Endothelial cell of hepatic sinusoid (primary cell): ENCODE measurements around the gene RABGAP1L.

Experiments used
- in situ Hi-C: cut with HindIII; loops from 2 replicates; pipeline ENCODE4 v1.10.0; 2017; ENCODE audit warnings: low sequenced_read_pairs

RABGAP1L gene

GRCh38 chr1:174194461-174194860 is 35.1 kb downstream of the RABGAP1L start:
- in situ Hi-C loops = no loop called here

DNA sequence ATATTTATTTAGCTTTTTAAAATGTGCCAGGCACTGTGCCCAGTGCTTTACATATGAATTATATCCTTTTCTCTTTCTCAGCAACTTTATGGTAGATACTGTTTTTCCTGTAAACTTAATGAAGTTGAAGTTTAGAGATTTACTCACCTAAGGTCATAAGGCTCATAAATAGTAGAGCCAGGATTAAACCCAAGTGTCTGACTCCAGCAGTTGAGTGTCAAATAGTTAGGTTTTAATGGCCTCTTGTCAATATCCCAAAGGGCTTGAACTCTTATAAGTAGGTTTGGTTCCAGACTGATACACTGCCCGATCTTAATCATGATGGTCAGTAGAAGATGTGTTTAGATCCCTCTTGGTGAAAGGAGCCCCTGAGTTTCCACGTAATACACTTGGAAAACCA is 37.8 kb downstream of the RABGAP1L start:
- in situ Hi-C loops = no loop called here

- in situ Hi-C loops = no loop called here
Measured at GRCh38 chr1:174197547-174197946, 38.2 kb downstream of the RABGAP1L start.

DNA sequence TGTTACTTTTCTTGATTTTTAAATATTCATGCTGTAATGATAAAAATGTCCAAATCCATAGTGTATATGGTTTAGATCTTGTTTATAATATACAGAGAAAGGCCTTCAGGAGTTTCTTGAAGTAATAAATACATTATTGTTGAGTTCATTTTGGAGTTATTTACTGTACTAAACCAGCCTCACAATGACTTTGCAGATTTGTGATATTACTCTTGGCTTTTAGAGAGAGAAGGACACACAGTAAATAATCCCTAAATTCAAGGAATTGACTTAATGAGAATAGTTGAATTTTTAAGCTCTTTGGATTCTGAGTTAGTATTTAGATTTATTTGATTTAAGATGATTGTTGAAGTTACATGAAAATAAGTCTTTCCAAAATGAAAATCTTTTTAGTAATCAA is 38.9 kb downstream of the RABGAP1L start:
- in situ Hi-C loops = no loop called here

DNA sequence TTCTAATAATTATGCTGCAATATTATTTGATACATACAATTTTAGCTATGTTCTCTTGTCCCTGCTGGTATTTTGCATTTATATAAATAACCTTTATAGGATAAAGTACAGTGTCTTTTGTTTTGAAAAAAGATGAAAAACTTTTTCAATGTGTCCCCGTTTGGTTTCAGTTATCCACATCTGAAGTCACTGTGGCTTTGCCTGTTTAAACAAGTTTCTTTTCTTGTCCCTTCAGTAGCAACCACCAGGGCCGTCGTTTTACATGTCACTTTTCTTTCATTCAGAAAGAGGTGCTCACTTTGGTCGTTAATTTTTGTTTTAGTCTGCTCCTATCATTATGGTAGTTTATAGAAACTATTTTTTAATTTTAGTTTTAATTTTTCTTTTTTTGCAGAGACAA is 41.4 kb downstream of the RABGAP1L start:
- in situ Hi-C loops = no loop called here

GRCh38 chr1:174204697-174205308 is 45.5 kb downstream of the RABGAP1L start:
- in situ Hi-C loops = no loop called here

DNA sequence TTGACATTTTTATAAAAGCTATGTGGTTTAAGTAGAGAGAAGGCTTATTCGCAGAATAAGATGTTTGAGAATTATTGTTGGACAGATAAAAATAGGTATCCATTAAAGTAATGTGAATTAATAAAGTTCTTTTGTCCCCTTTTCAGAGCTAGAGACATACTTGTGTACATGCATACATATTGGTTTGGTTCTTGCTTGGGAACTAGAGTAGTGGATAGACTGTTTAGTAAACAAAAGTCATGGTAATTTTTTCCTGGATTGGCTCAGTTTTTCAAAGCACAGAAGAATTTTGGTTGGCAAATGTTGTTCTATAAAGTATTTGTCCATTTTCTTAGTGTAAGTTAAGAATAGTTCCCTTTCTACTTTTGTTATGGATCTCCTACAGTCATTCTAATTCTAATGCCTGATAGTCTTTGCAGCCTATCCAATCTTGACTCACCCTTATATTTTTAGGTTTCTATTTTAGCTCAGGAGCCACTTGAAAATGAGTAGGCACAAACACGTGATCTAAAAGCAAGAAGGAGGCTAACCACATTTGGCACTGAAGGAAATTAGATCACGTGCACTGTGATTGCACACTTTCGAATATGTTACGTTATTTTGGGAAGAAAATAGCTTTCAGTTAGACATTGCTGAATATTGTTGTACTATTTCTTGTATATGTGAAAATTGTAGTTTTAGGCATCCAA is 47.0 kb downstream of the RABGAP1L start:
- in situ Hi-C loops = no loop called here

DNA sequence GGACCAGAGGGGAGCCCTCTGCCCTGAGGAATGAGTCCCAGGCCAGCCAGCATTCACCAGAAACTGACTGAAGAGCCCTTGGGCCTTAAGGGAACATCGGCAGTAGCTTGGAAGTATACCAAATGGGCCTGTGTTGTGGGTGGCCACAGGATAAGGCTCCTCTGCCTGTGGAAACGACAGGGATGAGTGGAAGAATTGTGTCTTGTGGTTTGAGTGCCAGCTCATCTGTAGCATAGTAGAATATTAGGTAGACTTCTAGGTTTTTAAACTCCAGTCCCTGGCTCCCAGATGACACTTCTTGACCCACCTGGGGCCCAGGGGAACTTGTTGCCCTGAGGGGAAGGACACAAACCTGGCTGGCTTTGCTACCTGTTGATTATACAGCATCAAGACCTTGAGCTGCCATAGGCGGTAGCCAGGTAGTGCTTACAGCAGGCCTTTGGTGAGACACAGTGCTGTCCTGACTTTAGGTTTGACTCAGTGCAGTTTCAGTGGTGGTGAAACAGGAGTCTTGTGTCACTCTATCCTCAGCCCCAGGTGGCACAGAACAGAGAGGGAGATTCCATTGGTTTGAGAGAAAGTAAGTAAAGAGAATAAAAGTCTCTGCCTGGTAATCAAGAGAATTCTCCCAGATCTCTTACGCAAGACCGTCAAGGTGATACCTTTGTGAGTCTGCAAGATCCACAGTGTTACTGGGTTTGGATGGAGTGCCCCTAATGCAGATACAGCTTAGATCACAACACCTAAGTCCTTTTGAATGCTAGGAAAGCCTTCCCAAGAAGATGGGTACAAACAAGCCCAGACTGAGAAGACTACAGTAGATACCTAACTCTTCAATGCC is 50.2 kb downstream of the RABGAP1L start:
- in situ Hi-C loops = no loop called here

DNA sequence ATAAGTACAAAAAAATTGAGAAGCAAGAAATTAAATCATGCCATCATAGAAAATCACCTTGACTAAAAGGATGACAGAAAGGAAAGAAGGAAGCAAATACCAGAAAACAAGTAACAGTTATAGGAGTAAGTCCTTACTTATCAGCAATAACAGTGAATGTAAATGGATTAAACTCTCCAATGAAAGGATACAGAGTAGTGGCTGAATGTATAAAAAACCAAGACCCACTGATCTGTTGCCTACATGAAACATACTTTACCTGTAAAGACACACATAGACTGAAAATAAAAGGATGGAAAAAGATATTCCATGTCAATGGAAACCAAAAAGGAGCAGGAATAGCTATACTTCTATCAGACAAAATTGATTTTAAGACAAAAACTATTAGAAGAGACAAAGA is 52.2 kb downstream of the RABGAP1L start:
- in situ Hi-C loops = no loop called here

GRCh38 chr1:174215766-174216165 is 56.4 kb downstream of the RABGAP1L start:
- in situ Hi-C loops = no loop called here

GRCh38 chr1:174217248-174217647 is 57.9 kb downstream of the RABGAP1L start:
- in situ Hi-C loops = no loop called here

GRCh38 chr1:174217787-174218574 is 58.7 kb downstream of the RABGAP1L start:
- in situ Hi-C loops = no loop called here

DNA sequence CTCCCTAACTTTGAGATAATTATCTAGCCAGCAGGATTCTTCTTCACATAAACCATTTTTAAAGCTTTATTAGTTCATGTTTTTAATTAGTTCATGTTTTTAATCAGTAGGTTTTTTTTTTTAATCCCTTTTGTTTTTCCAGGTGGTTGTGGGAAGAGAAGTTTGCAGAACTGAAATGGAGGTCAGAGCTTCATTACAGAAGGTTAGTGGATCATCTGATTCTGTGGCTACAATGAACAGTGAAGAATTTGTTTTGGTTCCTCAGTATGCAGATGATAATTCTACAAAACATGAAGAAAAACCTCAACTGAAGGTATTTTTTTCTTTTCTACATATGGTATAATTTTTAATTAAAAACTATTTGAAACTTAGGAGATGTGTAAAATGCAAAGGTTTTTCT is 59.7 kb downstream of the RABGAP1L start:
- in situ Hi-C loops = no loop called here

- in situ Hi-C loops = no loop called here
Measured at GRCh38 chr1:174219606-174220370, 60.5 kb downstream of the RABGAP1L start.

GRCh38 chr1:174221681-174222080 is 62.4 kb downstream of the RABGAP1L start:
- in situ Hi-C loops = no loop called here

DNA sequence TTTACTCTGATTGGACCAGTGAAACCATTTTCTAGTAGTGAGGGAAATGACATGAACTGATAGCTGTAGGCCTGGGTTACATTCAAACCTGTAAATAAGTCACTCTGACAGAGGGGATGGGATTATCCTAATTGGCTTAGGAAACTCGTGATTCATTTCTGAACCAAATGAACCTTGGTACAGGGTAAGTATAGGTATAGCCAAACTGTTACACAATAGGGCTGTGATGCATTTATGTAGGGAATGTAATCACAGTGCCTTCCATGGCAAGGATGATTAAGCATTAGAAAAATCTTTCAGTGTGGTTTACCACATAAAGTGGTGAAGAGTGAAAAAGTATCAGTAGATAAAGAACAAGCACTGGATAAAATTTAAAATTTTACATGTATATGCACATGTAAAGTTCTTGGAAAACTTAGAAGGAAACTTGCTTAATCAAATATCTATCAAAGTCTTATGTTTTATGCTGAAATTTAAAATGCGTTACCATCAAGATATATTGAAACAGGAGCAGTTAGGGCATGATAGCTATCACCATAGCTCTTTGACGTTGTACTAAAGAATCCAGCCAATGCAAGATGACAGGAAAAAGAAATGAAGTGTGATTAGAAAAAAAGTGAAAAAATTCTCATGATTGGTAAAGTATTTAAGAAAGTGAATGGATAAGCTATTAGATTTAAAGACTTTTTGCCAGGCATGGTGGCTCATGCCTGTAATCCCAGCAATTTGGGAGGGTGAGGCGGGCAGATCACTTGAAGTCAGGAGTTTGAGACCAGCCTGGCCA is 63.0 kb downstream of the RABGAP1L start:
- in situ Hi-C loops = no loop called here

GRCh38 chr1:174224641-174225040 is 65.3 kb downstream of the RABGAP1L start:
- in situ Hi-C loops = no loop called here

DNA sequence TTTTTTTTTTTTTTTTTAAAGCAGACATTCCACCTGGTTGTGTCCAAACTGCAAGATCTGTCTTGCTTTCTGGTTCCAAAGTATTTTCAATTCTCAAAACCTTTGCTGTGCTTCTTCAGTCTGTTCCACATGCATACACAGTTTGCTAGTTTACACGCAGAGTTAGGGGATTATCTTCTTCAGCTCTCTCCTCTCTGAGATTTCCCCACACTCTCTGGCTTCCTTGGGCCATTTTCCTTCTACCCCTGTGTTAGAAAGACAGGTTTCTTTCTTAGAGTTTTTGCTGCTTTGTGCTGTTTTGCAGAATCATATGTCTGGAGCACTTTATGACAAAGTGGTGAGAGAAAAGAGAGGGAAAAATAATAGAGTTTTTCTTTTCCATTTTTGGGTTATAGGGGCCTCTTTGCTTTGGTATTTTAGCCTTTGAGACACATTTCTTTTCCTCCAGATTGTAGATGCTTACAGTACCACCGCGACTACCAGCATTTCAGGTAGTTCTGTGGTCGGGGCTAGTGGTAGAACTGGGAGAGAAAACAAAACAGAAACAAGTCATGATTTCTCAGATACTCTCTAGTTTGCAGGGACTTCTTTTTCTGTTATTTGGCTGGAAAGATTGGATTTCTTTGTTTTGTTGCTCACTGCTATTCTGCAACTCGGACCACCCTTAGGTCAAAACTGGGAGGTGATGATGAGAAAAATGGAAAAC is 66.3 kb downstream of the RABGAP1L start:
- in situ Hi-C loops = no loop called here

GRCh38 chr1:174230399-174230798 is 71.1 kb downstream of the RABGAP1L start:
- in situ Hi-C loops = no loop called here
